Activated naive CD4-positive, alpha-beta T cell treated with Interleukin-2 at 50 U/mL for 16 hours (primary cell): ENCODE data around the gene PDE1A.

Source experiments
- DNase-seq: peaks from one replicate; pipeline ENCODE4 v3.0.0-alpha.2; 2020

The PDE1A gene

GRCh38 chr2:182186132-182186735 is 240.6 kb downstream of the PDE1A start:
- no peak for DNase-seq

- no peak for DNase-seq
Measured at GRCh38 chr2:182182436-182182835, 244.4 kb downstream of the PDE1A start.

GRCh38 chr2:182181381-182181780 is 245.5 kb downstream of the PDE1A start:
- DNase-seq = no peak

- DNase-seq = no peak
Measured at GRCh38 chr2:182179176-182179575, 247.7 kb downstream of the PDE1A start.

GRCh38 chr2:182173944-182174622 is 252.8 kb downstream of the PDE1A start:
- no peak for DNase-seq

- no peak for DNase-seq
Measured at GRCh38 chr2:182170341-182170740, 256.5 kb downstream of the PDE1A start.

GRCh38 chr2:182167882-182168281 is 259.0 kb downstream of the PDE1A start:
- no peak for DNase-seq

GRCh38 chr2:182166841-182167240 is 260.0 kb downstream of the PDE1A start:
- DNase-seq = no peak

- DNase-seq = no peak
Measured at GRCh38 chr2:182166406-182166805, 260.4 kb downstream of the PDE1A start.

- no peak for DNase-seq
Measured at GRCh38 chr2:182165202-182165601, 261.6 kb downstream of the PDE1A start.

GRCh38 chr2:182164686-182165085 is 262.1 kb downstream of the PDE1A start:
- DNase-seq = no peak

- DNase-seq = no peak
Measured at GRCh38 chr2:182163878-182164277, 263.0 kb downstream of the PDE1A start.

GRCh38 chr2:182148344-182148743 is 278.5 kb downstream of the PDE1A start:
- DNase-seq = no peak

GRCh38 chr2:182144776-182145165 is 282.1 kb downstream of the PDE1A start:
- no peak for DNase-seq

- no peak for DNase-seq
Measured at GRCh38 chr2:182144041-182144775, 282.6 kb downstream of the PDE1A start.

- DNase-seq = no peak
Measured at GRCh38 chr2:182142062-182142461, 284.8 kb downstream of the PDE1A start.

GRCh38 chr2:182134201-182134600 is 292.6 kb downstream of the PDE1A start:
- DNase-seq = no peak

- no peak for DNase-seq
Measured at GRCh38 chr2:182133195-182133891, 293.5 kb downstream of the PDE1A start.

GRCh38 chr2:182132605-182133004 is 294.2 kb downstream of the PDE1A start:
- no peak for DNase-seq

- DNase-seq = no peak
Measured at GRCh38 chr2:182128821-182129707, 297.8 kb downstream of the PDE1A start.

GRCh38 chr2:182117196-182117595 is 309.6 kb downstream of the PDE1A start:
- no peak for DNase-seq

- DNase-seq = no peak
Measured at GRCh38 chr2:182116774-182117173, 310.1 kb downstream of the PDE1A start.

GRCh38 chr2:182115258-182115657 is 311.6 kb downstream of the PDE1A start:
- no peak for DNase-seq
